Measurements from ENCODE around the gene MFF. TPM values are rescaled to one million over a fixed set of nuclear protein-coding genes. Genes with fewer than 3 reads are reported as not detected.
"Not testable (repeated sequence)": the region's sequence is repeated elsewhere in the genome, so short reads cannot be mapped to it uniquely, and the experiment has no call there.

Gene MFF
- total and polyA plus RNA-seq, 2 donors from 2014 or later, result 80.8 to 110 TPM

DNA sequence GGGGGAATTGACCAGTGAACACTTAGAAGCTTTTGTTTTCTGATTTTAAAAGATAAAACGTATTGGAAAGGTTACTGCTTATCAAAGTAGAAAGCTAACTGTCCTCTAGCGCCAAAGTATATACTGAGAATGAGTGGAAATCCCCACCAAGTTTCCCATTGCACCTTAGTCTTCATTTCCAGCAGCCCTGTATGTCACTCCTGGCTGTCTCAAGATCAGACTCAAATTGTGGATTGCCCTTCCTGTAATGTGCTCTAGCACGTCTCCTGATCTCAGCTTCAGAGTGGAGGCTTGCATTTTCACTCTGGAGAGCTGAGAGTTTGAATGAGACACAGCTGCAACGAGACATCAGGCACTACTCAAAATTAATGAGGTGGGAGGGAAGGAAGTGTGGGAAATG is 26.6 kb downstream of the MFF start:
- H3K36me3 ChIP-seq (ENCODE audit: control insufficient read depth in 2 of 3, insufficient read depth in 3 of 3, low read length in 3 of 3), result peaks cover 7 to 14% (median 11%) of the 10 kb centered on the region in 3 donors
- H3K4me1 ChIP-seq (ENCODE audit: control insufficient read depth in 2 of 3, insufficient read depth in 2 of 3, low read depth in 1 of 3, low read length in 3 of 3), result peaks cover 0 to 2% (median 0%) of the 10 kb centered on the region in 3 donors
- DNase-seq (peak in 1 of 5 donors; percentile 10), FAIRE-seq (no peak)
- H3K27ac ChIP-seq (ENCODE audit: low read depth in 2 of 2, low read length in 2 of 2), result no peak overlapping the region
- H3K9ac ChIP-seq (ENCODE audit: low read length in 3 of 3), result no peak overlapping the region
- no peak overlapping the region for H3K4me3 ChIP-seq (ENCODE audit: low read length in 3 of 3)
- intact Hi-C loops (cut with DNase I), result no loop called here
- TF ChIP-seq, protein P1, sequence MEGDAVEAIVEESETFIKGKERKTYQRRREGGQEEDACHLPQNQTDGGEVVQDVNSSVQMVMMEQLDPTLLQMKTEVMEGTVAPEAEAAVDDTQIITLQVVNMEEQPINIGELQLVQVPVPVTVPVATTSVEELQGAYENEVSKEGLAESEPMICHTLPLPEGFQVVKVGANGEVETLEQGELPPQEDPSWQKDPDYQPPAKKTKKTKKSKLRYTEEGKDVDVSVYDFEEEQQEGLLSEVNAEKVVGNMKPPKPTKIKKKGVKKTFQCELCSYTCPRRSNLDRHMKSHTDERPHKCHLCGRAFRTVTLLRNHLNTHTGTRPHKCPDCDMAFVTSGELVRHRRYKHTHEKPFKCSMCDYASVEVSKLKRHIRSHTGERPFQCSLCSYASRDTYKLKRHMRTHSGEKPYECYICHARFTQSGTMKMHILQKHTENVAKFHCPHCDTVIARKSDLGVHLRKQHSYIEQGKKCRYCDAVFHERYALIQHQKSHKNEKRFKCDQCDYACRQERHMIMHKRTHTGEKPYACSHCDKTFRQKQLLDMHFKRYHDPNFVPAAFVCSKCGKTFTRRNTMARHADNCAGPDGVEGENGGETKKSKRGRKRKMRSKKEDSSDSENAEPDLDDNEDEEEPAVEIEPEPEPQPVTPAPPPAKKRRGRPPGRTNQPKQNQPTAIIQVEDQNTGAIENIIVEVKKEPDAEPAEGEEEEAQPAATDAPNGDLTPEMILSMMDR (IDR thresholded peaks at IDR 0.05; ENCODE audit: borderline replicate concordance, extremely low read depth, insufficient read depth), result no peak
- no peaks in the 10 kb centered on the region for H3K9me3 ChIP-seq (ENCODE audit: control insufficient read depth in 2 of 3, insufficient read depth in 1 of 3, low read length in 3 of 3)
- H3K27me3 ChIP-seq (ENCODE audit: control insufficient read depth, insufficient read depth, low read length), result no peaks in the 10 kb centered on the region

DNA sequence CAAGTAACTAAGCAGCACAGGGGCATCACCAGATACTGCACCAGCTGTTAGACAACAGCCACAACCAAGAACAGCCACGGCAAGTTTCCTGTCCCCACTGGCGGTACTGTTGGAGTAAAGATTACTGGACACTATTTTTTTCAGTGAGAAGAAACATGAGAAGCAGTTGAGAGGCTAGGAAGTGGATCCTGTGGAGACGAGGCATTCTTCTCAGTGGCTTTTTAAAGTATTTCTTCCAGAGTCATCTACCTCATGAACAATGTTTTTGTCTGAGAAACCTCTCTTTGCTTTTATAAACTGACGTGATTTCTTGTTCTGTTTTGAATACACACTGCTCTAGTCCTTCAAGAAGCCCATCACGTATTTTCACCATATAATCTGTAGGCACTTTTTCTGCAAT is 35.3 kb downstream of the MFF start:
- Histone ChIP-seq H3K36me3 (ENCODE audit: control insufficient read depth in 2 of 3, insufficient read depth in 3 of 3, low read length in 3 of 3) (peaks cover 7 to 32% (median 14%) of the 10 kb centered on the region in 3 donors), H3K4me3 (ENCODE audit: low read length in 3 of 3) (no peak overlapping the region), H3K27me3 (ENCODE audit: control insufficient read depth, insufficient read depth, low read length) (no peaks in the 10 kb centered on the region), H3K27ac (ENCODE audit: low read depth in 2 of 2, low read length in 2 of 2) (no peak overlapping the region), H3K9ac (ENCODE audit: low read length in 3 of 3) (no peak overlapping the region), H3K4me1 (ENCODE audit: control insufficient read depth in 2 of 3, insufficient read depth in 2 of 3, low read depth in 1 of 3, low read length in 3 of 3) (no peaks in the 10 kb centered on the region), H3K9me3 (ENCODE audit: control insufficient read depth in 2 of 3, insufficient read depth in 1 of 3, low read length in 3 of 3) (no peaks in the 10 kb centered on the region)
- intact Hi-C loops (cut with DNase I), result no loop called here
- FAIRE-seq, result no peak
- no peak for DNase-seq
- TF ChIP-seq, protein P1 (IDR thresholded peaks at IDR 0.05; ENCODE audit: borderline replicate concordance, extremely low read depth, insufficient read depth), result no peak

DNA sequence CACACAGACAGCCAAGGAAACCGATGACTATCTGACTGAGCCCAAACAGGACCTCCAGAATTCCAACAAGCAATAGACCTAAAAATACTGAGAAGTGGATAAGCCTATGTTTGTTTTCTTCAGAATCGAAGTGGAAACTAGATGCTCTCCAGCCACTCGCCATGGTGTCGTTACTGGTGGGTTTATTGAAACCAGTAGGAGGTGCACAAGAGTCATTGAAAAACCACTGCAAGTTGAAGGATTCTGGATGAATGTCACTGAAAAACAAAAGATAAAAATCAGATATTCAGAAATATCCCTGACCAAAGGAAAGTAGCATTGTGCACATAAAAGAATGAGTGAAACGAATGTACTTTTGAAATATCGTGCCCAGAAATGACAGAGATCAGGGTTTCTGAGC is 38.7 kb downstream of the MFF start:
- Histone ChIP-seq H3K36me3 (ENCODE audit: control insufficient read depth in 2 of 3, insufficient read depth in 3 of 3, low read length in 3 of 3) (peaks cover 0 to 7% (median 4%) of the 10 kb centered on the region in 3 donors), H3K27me3 (ENCODE audit: control insufficient read depth, insufficient read depth, low read length) (no peaks in the 10 kb centered on the region), H3K27ac (ENCODE audit: low read depth in 2 of 2, low read length in 2 of 2) (no peak overlapping the region), H3K9ac (ENCODE audit: low read length in 3 of 3) (no peak overlapping the region), H3K9me3 (ENCODE audit: control insufficient read depth in 2 of 3, insufficient read depth in 1 of 3, low read length in 3 of 3) (no peaks in the 10 kb centered on the region), H3K4me3 (ENCODE audit: low read length in 3 of 3) (no peak overlapping the region), H3K4me1 (ENCODE audit: control insufficient read depth in 2 of 3, insufficient read depth in 2 of 3, low read depth in 1 of 3, low read length in 3 of 3) (no peaks in the 10 kb centered on the region)
- intact Hi-C loops (cut with DNase I), result no loop called here
- FAIRE-seq, result no peak
- DNase-seq, result no peak
- TF ChIP-seq, protein P1 (IDR thresholded peaks at IDR 0.05; ENCODE audit: borderline replicate concordance, extremely low read depth, insufficient read depth), result no peak

DNA sequence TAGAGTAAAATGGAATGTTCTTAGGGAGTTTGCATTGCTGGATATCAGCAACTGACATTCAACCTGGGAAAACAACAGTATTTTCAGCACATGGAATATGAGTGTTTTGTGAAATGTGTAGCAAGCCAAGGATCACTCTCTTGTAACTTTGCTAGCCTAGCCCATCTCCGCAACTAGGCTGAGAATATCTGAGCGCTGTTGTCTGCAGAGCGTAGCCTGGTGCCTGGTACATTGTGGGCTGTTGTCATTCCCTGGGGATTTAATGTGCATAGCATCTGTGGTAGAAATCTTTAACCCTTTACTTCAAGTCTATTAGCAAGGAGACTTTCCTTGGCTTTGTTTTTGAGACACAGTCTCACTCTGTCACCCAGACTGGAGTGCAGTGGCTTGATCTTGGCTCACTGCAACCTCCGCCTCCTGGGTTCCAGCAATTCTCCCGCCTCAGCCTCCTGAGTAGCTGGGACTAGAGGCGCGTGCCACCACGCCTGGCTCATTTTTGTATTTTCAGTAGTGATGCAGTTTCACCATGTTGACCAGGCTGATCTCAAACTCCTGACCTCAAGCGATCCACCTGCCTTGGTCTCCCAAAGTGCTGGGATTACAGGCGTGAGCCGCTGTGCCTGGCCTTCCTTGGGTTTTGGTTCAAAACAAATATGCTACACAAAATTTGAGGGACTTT is 39.7 kb downstream of the MFF start:
- H3K9me3 ChIP-seq (ENCODE audit: control insufficient read depth in 2 of 3, insufficient read depth in 1 of 3, low read length in 3 of 3); H3K36me3 ChIP-seq (ENCODE audit: control insufficient read depth in 2 of 3, insufficient read depth in 3 of 3, low read length in 3 of 3); FAIRE-seq; H3K4me1 ChIP-seq (ENCODE audit: control insufficient read depth in 2 of 3, insufficient read depth in 2 of 3, low read depth in 1 of 3, low read length in 3 of 3); H3K27ac ChIP-seq (ENCODE audit: low read depth in 2 of 2, low read length in 2 of 2); intact Hi-C loops (cut with DNase I); DNase-seq; H3K27me3 ChIP-seq (ENCODE audit: control insufficient read depth, insufficient read depth, low read length); H3K9ac ChIP-seq (ENCODE audit: low read length in 3 of 3); H3K4me3 ChIP-seq (ENCODE audit: low read length in 3 of 3): not testable (repeated sequence)

All from kidney (tissue), 14 donors.